Neural progenitor cell (in vitro differentiated cells): ENCODE data around the gene LRRC56.

Source experiments
- EZH2 ChIP-seq: fragments of 200-600 bp; sonication (generic); IDR thresholded peaks from 2 replicates; pipeline ENCODE4 v1.6.1; 2017; ENCODE audit warnings: antibody characterized with exemption, mild to moderate bottlenecking, moderate library complexity
- TF ChIP-seq, protein P1 (sequence below): fragments of 200-600 bp; sonication (generic); IDR thresholded peaks from 2 replicates; pipeline ENCODE4 v1.5.1; 2017; ENCODE audit warnings: antibody characterized with exemption, mild to moderate bottlenecking

DNA sequence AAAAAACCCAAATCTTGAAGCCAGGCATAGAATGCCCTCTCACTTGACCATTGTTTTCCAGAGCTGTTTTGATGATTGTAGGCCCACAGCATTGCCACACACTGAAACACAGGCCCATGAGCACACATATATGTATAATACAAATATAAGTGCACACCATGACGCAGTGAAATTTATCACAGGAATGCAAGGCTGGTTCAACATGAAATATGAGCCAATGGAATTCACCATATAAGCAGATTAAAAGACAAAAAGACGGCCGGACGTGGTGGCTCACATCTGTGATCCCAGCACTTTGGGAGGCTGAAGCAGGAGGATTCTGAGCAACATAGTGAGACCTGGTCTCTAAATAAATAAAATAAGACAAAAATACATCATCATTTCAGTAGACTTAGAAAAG is 20.9 kb upstream of the LRRC56 start:
- TF ChIP-seq, protein P1, sequence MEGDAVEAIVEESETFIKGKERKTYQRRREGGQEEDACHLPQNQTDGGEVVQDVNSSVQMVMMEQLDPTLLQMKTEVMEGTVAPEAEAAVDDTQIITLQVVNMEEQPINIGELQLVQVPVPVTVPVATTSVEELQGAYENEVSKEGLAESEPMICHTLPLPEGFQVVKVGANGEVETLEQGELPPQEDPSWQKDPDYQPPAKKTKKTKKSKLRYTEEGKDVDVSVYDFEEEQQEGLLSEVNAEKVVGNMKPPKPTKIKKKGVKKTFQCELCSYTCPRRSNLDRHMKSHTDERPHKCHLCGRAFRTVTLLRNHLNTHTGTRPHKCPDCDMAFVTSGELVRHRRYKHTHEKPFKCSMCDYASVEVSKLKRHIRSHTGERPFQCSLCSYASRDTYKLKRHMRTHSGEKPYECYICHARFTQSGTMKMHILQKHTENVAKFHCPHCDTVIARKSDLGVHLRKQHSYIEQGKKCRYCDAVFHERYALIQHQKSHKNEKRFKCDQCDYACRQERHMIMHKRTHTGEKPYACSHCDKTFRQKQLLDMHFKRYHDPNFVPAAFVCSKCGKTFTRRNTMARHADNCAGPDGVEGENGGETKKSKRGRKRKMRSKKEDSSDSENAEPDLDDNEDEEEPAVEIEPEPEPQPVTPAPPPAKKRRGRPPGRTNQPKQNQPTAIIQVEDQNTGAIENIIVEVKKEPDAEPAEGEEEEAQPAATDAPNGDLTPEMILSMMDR: no peak
- TF ChIP-seq EZH2: no peak
